ENCODE data around the gene NNMT. TPM values are rescaled to one million over a fixed set of nuclear protein-coding genes. Genes with fewer than 3 reads are reported as not detected.

NNMT gene
- total RNA-seq, 1 experiment from 2014 or later, result not detected

DNA sequence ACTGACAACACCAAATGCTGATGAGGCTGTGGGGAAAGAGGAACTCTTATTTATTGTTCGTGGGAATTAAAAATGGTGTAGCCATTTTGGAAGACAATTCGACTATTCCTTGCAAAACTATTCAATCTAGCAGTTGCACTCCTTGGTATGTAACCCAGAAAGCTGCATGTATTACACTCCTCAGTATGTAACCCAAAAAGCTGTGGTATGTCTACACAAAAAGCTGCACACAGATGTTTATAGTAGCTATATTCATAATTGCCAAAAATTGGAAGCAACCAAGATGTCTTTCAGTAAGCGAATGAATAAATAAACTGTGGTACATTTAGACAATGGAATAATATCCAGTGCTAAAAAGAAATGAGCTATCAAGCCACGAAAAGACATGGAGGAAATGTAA is 4.9 kb downstream of the NNMT start:
- no peak for DNase-seq (ENCODE audit: low spot score)
- in situ Hi-C loops (cut with HindIII; ENCODE audit: low sequenced_read_pairs), result no loop called here

GRCh38 chr11:114301927-114302326 is 5.7 kb downstream of the NNMT start:
- in situ Hi-C loops (cut with HindIII; ENCODE audit: low sequenced_read_pairs), result no loop called here
- no peak for DNase-seq (ENCODE audit: low spot score)

DNA sequence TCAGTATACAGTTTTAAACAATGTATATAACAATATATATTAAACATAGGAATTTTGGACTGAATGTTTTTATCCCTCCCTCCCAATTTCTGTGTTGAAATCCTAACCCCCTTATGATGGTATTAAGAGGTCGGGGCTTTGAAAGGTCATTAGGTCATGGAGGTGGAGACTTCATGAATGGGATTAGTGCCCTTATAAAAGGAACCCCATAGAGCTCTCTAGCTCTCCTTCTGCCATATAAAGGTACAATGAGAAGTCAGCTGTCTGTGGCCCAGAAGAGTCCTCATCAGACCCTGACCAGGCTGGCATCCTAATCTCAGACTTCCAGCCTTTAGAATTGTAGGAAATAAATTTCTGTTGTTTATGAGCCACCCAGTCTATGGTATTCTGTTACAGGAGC is 6.5 kb downstream of the NNMT start:
- in situ Hi-C loops (cut with HindIII; ENCODE audit: low sequenced_read_pairs), result no loop called here
- DNase-seq (ENCODE audit: low spot score), result no peak

DNA sequence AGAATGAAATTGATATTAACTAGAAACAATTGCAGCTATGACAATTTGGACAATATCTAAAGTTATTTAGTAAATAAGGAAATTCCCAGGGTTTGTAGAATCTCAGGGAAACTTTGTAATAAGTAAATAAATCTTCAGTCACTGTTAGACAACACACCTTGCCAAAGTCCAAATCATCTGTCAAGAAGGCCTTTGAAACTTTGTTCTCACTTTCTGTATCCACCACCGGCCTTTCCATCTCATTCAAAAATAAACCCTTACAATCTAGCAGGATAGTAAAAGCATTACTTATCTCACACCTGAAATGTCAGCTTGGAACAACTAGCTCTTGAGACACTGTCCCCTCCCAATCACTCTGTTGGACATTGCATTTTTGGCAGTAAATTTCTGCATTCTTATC is 7.9 kb downstream of the NNMT start:
- DNase-seq (ENCODE audit: low spot score), result no peak
- in situ Hi-C loops (cut with HindIII; ENCODE audit: low sequenced_read_pairs), result no loop called here

GRCh38 chr11:114304969-114305368 is 8.8 kb downstream of the NNMT start:
- no peak for DNase-seq (ENCODE audit: low spot score)
- in situ Hi-C loops (cut with HindIII; ENCODE audit: low sequenced_read_pairs), result no loop called here

DNA sequence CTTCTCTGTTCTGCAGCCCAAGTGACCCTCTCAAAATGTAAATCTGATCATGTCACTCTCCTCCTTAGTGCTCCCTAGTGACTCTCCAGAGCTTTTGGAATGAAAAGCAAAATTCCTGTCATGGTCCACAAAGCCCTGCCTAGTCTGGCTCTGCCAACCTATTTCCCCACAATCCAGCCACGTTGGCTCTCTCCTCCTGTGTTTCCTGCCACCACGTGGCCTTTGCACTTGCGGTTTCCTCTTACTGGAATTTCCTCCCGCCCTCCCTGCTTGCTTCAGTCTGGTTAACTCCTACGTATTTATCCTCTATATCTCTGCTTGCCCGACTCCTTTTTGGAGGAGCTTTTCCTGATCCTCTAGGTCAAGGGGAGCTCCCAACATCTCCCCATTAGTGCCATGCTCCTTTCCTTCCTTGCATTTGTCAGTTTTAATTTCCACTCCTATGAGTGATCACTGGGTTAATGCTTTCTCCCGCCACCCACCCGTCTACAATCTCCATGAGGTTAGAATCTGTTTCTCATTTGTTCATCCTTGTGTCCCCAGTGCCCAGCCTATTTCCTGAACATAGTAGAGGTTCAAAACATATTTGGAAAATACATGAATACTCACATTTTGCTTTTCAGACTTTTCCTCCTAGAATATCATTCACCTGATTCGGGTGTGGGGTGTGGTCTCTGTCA is 11.5 kb downstream of the NNMT start:
- DNase-seq (ENCODE audit: low spot score), result no peak
- in situ Hi-C loops (cut with HindIII; ENCODE audit: low sequenced_read_pairs), result no loop called here

- DNase-seq (ENCODE audit: low spot score), result no peak
- in situ Hi-C loops (cut with HindIII; ENCODE audit: low sequenced_read_pairs), result no loop called here
Observed at GRCh38 chr11:114308689-114309089, 12.5 kb downstream of the NNMT start.

DNA sequence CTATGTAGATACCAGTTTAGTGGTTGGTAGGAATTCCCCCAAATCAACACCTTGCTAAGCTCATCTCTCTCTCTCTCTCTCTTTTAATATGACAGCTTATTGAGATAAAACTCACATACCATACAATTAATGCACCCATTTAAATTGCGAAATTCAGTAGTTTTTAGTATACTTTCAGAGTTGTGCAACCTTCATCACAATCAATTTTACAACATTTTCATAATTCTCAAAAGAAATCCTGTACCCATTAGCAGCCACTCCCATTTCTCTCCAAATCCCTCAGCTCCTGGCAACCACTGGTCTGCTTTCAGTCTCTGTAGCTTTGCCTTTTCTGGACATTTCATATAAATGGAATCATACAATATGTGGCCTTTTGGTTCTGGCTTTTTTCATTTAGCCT is 13.3 kb downstream of the NNMT start:
- in situ Hi-C loops (cut with HindIII; ENCODE audit: low sequenced_read_pairs), result no loop called here
- DNase-seq (ENCODE audit: low spot score), result no peak

- in situ Hi-C loops (cut with HindIII; ENCODE audit: low sequenced_read_pairs), result no loop called here
- no peak for DNase-seq (ENCODE audit: low spot score)
Observed at GRCh38 chr11:114310095-114310494, 13.9 kb downstream of the NNMT start.

- in situ Hi-C loops (cut with HindIII; ENCODE audit: low sequenced_read_pairs), result no loop called here
- no peak for DNase-seq (ENCODE audit: low spot score)
Observed at GRCh38 chr11:114311946-114312345, 15.7 kb downstream of the NNMT start.

- no peak for DNase-seq (ENCODE audit: low spot score)
- in situ Hi-C loops (cut with HindIII; ENCODE audit: low sequenced_read_pairs), result no loop called here
Observed at GRCh38 chr11:114314096-114314495, 17.9 kb downstream of the NNMT start.

- in situ Hi-C loops (cut with HindIII; ENCODE audit: low sequenced_read_pairs), result no loop called here
- DNase-seq (ENCODE audit: low spot score), result no peak
Observed at GRCh38 chr11:114315749-114316368, 19.7 kb downstream of the NNMT start.

DNA sequence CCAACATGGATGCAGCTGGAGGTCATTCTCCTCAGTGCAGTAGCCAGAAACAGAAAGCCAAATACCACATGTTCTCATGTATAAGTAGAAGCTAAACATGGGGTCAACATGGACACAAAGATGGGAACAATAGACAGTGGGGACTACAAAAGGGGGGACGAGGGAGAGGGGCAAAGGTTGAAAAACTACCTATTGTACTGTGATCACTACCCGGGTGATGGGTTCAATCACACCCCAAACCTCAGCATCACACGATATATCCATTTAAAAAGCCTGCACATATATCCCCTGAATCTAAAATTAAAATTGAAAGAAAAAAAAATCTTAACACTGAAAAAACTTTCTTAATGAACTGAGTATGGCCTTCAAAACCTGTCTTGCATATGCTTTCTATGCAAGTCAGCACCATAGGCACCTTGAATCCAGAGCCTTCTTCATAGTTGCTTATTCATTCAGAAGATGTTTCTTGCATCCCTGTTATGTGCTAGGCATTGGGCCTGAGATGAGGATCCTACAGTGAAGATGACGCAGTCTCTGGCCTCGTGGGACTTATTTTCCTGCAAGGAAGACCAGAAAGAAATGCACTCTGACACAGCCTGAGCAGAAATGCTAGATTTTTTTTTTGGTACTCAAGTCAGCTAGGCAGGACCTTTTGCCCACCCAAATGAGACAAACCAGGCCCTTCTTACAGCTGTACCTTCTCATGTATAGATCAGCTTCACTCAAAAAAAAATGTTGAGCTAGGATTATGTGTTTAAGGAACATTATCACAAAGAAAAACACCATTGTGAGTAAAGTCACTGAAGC is 21.0 kb downstream of the NNMT start:
- no peak for DNase-seq (ENCODE audit: low spot score)
- in situ Hi-C loops (cut with HindIII; ENCODE audit: low sequenced_read_pairs), result no loop called here

DNA sequence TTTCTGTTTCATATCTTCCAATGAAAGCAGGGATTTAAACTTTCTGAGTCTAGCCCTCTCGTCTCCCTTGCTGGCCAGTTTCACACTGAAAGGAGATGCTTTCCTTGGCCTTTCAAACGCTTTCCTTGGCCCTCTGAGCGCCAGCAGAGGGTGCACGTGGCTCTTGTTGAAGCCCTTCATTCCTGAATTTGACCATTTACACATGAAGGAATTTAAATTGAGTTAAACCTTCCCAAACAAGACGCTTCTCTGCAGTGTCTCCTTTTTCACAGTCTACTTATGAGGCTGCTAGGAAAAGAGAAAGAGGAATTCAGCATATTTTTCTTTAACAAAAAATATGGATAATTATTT is 21.6 kb downstream of the NNMT start:
- peak; percentile 36 for DNase-seq (ENCODE audit: low spot score)
- in situ Hi-C loops (cut with HindIII; ENCODE audit: low sequenced_read_pairs), result no loop called here

DNA sequence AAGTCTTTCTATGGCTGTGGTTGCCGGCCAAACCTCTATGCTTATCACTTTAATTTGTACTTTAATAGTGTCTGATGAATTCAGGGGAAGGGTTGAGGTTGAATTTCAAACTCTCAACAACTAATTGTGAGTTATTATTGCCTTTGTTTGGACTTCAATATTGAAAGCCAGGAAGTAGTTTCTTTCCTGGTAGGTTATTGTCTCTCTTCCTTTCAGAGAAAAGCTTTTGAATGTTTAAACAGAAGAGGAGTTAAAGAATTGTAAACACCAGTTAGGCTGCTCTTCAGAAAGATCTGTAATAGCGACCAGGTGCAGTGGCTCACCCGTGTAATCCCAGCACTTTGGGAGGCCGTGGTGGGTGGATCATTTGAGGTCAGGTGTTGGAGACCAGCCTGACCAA is 22.2 kb downstream of the NNMT start:
- in situ Hi-C loops (cut with HindIII; ENCODE audit: low sequenced_read_pairs), result no loop called here
- DNase-seq (ENCODE audit: low spot score), result no peak

GRCh38 chr11:114319716-114320328 is 23.6 kb downstream of the NNMT start:
- in situ Hi-C loops (cut with HindIII; ENCODE audit: low sequenced_read_pairs), result no loop called here
- no peak for DNase-seq (ENCODE audit: low spot score)

GRCh38 chr11:114321621-114322257 is 25.5 kb downstream of the NNMT start:
- DNase-seq (ENCODE audit: low spot score), result no peak
- in situ Hi-C loops (cut with HindIII; ENCODE audit: low sequenced_read_pairs), result no loop called here

- in situ Hi-C loops (cut with HindIII; ENCODE audit: low sequenced_read_pairs), result no loop called here
- DNase-seq (ENCODE audit: low spot score), result no peak
Observed at GRCh38 chr11:114322934-114323333, 26.7 kb downstream of the NNMT start.

DNA sequence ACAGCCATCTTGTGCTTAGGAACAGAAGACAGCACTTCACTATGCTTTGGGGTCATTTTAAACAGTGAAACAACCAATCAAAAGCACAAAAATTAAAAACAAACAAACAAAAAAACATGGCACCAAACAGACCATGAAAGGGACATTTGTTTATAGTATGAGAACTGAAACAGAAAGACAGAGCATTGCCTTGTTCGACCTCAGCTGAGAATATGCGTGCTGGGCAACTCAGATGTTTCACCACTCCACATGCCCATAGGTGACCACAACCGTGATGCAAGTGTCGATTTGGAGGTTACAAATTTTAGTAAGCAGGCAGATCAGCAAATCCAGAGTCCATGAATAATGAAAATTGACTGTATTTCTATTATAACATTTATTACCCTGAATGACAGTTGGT is 30.0 kb downstream of the NNMT start:
- in situ Hi-C loops (cut with HindIII; ENCODE audit: low sequenced_read_pairs), result no loop called here
- no peak for DNase-seq (ENCODE audit: low spot score)

DNA sequence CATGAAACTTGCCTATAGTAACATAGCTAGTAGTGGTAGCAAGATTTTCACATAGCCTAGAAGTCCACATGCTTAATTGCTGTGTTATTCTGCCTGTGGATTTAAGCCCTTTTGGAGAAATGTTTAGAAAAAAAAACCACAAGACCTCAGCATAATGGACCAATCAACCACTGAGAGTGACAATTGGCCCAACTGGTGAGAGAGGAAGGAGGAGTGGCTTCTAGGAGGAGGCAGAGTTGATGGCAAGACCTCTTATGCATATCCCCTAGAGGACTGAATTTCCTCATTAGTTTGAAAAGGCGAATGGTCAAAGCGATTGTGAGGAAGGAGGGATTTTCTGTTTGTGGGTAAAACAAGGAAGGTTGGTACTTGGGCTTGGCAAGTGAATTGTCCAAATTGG is 30.6 kb downstream of the NNMT start:
- no peak for DNase-seq (ENCODE audit: low spot score)
- in situ Hi-C loops (cut with HindIII; ENCODE audit: low sequenced_read_pairs), result no loop called here

Measured in G401 (cell line).